Measurements from ENCODE around the gene PLCL2.

Gene PLCL2
- total RNA-seq = 101 to 144 (median 130) reads per million in 4 experiments

GRCh38 chr3:16884748-16885592 is at the start of gene PLCL2:
Gene PLCL2, plus strand, starts transcription at chr3:16884955. Its CDS starts 85 bp downstream, at chr3:16885040.
- DNase-seq = peak; percentile 58

- no peak for DNase-seq
Observed at GRCh38 chr3:16836505-16837237, 48.1 kb upstream of the PLCL2 start.

DNA sequence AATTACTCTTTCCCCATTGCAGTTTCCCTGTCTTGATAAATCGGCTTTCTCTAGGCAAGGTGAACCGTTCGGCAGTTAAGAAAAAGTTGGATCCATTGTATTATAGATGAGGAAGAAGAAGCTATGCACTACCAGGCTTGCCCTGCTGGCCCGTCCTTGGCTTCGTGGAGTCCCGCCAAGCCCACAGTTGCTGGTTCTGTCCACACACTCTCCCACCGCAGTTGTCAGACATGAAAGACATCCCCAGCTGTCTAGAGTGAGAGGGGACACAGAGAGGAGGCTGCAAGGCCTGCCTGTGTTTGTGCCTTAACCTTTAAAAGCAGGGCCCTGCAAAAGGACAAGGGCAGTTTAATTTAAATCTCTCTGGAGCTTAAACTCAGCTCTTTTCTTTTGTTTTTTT is 47.2 kb upstream of the PLCL2 start:
- DNase-seq = no peak

DNA sequence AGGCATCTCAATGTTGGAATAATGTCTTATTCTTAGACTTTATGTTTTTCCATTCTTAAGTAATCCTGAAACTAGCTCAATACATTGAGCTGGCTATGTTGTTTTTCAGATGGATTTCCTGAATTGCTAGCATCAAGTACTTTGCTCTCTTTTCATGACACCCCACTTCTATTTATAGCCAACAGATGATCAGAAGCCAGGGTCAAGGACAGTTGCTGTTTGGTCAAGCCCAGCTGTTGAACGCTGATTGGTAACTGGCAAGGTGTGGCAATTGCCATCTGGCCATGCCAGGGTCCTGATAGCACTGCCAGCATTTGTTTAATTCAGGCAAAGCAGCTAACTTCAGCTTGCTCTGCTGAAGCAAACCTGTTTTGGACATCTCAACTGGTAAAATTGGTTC is 46.2 kb upstream of the PLCL2 start:
- DNase-seq = no peak

- DNase-seq = no peak
Observed at GRCh38 chr3:16839271-16840100, 45.3 kb upstream of the PLCL2 start.

- no peak for DNase-seq
Observed at GRCh38 chr3:16840101-16840424, 44.7 kb upstream of the PLCL2 start.

- no peak for DNase-seq
Observed at GRCh38 chr3:16841041-16841753, 43.6 kb upstream of the PLCL2 start.

GRCh38 chr3:16841904-16842271 is 42.9 kb upstream of the PLCL2 start:
- peak; percentile 10 for DNase-seq

- peak; percentile 45 for DNase-seq
Observed at GRCh38 chr3:16842272-16843270, 42.2 kb upstream of the PLCL2 start.

DNA sequence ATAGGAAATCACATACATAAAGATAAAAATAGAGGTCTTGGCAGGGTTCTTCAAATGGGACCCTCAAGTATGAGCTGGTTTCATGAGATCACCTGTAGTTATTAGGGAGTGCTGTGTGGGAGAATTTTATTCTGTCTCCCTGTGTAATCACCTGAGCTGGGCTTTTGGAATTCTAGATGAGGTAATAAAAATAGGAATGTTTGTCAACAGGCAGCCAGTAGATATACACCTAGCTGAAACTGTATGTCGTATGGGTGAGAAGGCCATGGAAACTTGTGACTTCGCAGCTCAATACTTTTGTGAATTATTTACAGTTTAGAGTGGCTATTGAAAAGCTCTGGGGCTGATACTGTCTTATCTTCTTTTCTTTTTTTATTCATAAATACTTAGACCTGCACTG is 40.5 kb upstream of the PLCL2 start:
- no peak for DNase-seq

GRCh38 chr3:16844791-16845190 is 40.0 kb upstream of the PLCL2 start:
- no peak for DNase-seq

- DNase-seq = no peak
Observed at GRCh38 chr3:16846373-16847080, 38.2 kb upstream of the PLCL2 start.

GRCh38 chr3:16848007-16848406 is 36.7 kb upstream of the PLCL2 start:
- DNase-seq = no peak

- DNase-seq = peak; percentile 14
Observed at GRCh38 chr3:16849229-16849628, 35.5 kb upstream of the PLCL2 start.

GRCh38 chr3:16849795-16850194 is 35.0 kb upstream of the PLCL2 start:
- DNase-seq = no peak

DNA sequence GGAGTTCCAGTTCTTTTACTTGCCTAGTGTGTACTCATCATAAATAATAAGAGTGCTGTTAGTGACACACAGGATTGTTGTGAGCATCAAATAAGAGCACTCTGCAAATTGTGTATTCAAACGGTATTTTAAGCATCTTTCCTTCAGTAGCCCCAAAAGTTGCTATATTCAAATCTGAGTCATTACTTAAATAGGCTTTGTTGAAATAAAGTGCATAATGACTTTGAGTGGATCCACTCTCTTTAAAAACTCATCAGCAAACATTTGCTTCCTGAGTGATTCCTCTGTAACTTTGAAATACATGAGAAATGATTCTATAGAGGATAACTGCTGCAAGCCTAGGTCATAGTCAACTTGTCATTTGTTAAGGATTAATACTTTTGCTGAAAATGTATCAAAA is 29.3 kb upstream of the PLCL2 start:
- DNase-seq = no peak

- DNase-seq = no peak
Observed at GRCh38 chr3:16860234-16860633, 24.5 kb upstream of the PLCL2 start.

- DNase-seq = no peak
Observed at GRCh38 chr3:16861432-16861831, 23.3 kb upstream of the PLCL2 start.

DNA sequence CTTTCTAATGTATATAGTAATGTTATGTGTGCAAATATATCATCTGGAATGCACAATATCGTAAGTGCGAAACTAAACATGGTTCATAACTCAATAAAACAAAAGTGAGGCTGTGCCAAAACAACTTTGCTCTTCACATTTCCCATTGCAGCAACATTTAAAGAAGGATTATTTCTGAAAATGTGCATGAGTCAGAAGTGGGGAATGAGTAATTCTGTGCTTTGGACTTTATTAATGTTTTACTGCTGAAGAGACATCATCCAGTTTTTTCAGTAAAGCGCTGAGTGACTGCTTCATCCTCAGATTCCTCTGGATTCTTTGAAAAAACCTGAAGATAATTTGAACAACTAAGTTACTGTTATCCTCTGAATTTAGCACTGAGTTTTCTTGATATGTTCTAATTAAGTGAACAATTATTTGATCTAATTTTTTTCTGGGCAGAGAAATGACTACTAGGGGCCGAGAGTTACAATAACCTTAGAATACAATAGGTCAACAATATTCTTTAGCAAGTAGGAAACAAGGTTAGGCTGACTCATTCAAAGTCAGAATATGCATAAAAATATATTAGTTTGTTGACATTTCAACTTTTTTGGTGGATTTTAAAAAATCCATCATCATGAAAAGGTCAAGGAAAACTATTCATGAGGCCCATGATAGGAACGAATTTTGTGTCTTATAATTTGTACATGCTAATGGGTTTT is 20.0 kb upstream of the PLCL2 start:
- no peak for DNase-seq

DNA sequence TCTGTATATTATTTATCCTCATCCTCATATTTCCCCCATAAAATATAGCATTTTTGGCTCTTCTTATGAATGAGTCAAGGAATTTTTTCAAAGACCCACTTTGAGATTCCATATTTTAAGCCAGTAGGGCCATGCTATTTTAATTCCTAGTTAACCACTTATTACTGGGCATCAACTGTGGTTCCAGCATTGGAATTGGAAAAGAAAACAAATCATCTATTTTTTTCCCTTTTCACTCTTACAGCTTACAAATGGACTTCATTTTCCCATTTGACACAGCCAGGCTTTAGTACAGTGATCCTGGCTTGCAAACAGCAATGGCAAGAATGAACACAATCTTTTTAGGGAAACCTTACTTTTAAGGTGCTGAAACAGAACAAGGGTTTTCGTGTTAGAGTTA is 19.4 kb upstream of the PLCL2 start:
- no peak for DNase-seq

All from effector CD8-positive, alpha-beta T cell (primary cell).